Measurements from ENCODE around the gene PALD1. TPM values are rescaled to one million over a fixed set of nuclear protein-coding genes. Genes with fewer than 3 reads are reported as not detected.

Gene PALD1
- total and polyA plus RNA-seq, 2 experiments from 2014 or later, result 11.9 to 58.2 TPM

DNA sequence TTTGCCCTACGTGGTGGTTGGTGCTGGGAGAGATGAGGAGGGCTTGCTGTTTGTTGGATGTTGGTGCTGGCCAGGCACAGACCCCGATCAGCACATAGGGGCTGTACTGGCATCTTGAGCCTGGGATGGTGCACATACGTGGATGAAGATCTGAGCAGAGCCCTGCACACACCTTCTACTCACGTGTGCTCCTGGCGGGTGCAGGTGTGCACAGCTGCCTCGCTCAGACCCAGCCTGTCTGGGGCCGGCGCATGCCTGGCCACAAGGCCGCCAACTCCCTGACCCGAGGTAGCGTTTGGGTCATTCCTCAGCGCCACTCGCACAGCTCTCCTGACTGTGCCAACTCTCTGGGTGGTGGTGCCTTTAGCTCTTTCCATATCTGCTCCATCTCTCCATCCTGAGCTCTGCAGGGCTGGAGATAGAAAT, 18.6 kb downstream of the PALD1 start (continued):
- TF ChIP-seq, protein P1, sequence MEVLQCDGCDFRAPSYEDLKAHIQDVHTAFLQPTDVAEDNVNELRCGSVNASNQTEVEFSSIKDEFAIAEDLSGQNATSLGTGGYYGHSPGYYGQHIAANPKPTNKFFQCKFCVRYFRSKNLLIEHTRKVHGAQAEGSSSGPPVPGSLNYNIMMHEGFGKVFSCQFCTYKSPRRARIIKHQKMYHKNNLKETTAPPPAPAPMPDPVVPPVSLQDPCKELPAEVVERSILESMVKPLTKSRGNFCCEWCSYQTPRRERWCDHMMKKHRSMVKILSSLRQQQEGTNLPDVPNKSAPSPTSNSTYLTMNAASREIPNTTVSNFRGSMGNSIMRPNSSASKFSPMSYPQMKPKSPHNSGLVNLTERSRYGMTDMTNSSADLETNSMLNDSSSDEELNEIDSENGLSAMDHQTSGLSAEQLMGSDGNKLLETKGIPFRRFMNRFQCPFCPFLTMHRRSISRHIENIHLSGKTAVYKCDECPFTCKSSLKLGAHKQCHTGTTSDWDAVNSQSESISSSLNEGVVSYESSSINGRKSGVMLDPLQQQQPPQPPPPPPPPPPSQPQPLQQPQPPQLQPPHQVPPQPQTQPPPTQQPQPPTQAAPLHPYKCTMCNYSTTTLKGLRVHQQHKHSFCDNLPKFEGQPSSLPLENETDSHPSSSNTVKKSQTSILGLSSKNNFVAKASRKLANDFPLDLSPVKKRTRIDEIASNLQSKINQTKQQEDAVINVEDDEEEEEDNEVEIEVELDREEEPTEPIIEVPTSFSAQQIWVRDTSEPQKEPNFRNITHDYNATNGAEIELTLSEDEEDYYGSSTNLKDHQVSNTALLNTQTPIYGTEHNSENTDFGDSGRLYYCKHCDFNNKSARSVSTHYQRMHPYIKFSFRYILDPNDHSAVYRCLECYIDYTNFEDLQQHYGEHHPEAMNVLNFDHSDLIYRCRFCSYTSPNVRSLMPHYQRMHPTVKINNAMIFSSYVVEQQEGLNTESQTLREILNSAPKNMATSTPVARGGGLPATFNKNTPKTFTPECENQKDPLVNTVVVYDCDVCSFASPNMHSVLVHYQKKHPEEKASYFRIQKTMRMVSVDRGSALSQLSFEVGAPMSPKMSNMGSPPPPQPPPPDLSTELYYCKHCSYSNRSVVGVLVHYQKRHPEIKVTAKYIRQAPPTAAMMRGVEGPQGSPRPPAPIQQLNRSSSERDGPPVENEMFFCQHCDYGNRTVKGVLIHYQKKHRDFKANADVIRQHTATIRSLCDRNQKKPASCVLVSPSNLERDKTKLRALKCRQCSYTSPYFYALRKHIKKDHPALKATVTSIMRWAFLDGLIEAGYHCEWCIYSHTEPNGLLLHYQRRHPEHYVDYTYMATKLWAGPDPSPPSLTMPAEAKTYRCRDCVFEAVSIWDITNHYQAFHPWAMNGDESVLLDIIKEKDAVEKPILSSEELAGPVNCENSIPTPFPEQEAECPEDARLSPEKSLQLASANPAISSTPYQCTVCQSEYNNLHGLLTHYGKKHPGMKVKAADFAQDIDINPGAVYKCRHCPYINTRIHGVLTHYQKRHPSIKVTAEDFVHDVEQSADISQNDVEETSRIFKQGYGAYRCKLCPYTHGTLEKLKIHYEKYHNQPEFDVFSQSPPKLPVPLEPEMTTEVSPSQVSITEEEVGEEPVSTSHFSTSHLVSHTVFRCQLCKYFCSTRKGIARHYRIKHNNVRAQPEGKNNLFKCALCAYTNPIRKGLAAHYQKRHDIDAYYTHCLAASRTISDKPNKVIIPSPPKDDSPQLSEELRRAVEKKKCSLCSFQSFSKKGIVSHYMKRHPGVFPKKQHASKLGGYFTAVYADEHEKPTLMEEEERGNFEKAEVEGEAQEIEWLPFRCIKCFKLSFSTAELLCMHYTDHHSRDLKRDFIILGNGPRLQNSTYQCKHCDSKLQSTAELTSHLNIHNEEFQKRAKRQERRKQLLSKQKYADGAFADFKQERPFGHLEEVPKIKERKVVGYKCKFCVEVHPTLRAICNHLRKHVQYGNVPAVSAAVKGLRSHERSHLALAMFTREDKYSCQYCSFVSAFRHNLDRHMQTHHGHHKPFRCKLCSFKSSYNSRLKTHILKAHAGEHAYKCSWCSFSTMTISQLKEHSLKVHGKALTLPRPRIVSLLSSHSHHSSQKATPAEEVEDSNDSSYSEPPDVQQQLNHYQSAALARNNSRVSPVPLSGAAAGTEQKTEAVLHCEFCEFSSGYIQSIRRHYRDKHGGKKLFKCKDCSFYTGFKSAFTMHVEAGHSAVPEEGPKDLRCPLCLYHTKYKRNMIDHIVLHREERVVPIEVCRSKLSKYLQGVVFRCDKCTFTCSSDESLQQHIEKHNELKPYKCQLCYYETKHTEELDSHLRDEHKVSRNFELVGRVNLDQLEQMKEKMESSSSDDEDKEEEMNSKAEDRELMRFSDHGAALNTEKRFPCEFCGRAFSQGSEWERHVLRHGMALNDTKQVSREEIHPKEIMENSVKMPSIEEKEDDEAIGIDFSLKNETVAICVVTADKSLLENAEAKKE (CRISPR knock-in tag; IDR thresholded peaks at IDR 0.05), result no peak
- TF ChIP-seq NANOG (IDR thresholded peaks at IDR 0.05; ENCODE audit: borderline replicate concordance) (no peak), STAT1 (IDR thresholded peaks at IDR 0.05; ENCODE audit: unreplicated experiment) (no peak), EZH2 (IDR thresholded peaks at IDR 0.05; ENCODE audit: low read depth, unreplicated experiment) (no peak), ZNF114 (CRISPR knock-in tag; IDR thresholded peaks at IDR 0.05) (no peak), JUNB (IDR thresholded peaks at IDR 0.05; ENCODE audit: unreplicated experiment) (no peak), POLR2AphosphoS5 (IDR thresholded peaks at IDR 0.05; ENCODE audit: low read depth) (no peak), EZH2phosphoT487 (IDR thresholded peaks at IDR 0.05; ENCODE audit: unreplicated experiment) (no peak)
- TF ChIP-seq, protein P2, sequence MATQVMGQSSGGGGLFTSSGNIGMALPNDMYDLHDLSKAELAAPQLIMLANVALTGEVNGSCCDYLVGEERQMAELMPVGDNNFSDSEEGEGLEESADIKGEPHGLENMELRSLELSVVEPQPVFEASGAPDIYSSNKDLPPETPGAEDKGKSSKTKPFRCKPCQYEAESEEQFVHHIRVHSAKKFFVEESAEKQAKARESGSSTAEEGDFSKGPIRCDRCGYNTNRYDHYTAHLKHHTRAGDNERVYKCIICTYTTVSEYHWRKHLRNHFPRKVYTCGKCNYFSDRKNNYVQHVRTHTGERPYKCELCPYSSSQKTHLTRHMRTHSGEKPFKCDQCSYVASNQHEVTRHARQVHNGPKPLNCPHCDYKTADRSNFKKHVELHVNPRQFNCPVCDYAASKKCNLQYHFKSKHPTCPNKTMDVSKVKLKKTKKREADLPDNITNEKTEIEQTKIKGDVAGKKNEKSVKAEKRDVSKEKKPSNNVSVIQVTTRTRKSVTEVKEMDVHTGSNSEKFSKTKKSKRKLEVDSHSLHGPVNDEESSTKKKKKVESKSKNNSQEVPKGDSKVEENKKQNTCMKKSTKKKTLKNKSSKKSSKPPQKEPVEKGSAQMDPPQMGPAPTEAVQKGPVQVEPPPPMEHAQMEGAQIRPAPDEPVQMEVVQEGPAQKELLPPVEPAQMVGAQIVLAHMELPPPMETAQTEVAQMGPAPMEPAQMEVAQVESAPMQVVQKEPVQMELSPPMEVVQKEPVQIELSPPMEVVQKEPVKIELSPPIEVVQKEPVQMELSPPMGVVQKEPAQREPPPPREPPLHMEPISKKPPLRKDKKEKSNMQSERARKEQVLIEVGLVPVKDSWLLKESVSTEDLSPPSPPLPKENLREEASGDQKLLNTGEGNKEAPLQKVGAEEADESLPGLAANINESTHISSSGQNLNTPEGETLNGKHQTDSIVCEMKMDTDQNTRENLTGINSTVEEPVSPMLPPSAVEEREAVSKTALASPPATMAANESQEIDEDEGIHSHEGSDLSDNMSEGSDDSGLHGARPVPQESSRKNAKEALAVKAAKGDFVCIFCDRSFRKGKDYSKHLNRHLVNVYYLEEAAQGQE (IDR thresholded peaks at IDR 0.05; ENCODE audit: unreplicated experiment), result no peak
- TF ChIP-seq, protein P3, sequence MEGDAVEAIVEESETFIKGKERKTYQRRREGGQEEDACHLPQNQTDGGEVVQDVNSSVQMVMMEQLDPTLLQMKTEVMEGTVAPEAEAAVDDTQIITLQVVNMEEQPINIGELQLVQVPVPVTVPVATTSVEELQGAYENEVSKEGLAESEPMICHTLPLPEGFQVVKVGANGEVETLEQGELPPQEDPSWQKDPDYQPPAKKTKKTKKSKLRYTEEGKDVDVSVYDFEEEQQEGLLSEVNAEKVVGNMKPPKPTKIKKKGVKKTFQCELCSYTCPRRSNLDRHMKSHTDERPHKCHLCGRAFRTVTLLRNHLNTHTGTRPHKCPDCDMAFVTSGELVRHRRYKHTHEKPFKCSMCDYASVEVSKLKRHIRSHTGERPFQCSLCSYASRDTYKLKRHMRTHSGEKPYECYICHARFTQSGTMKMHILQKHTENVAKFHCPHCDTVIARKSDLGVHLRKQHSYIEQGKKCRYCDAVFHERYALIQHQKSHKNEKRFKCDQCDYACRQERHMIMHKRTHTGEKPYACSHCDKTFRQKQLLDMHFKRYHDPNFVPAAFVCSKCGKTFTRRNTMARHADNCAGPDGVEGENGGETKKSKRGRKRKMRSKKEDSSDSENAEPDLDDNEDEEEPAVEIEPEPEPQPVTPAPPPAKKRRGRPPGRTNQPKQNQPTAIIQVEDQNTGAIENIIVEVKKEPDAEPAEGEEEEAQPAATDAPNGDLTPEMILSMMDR (conservative IDR thresholded peaks at IDR 0.05; ENCODE audit: low read depth in 2 of 2), result no peak
